HCT116 (cell line): ENCODE results near the gene NMUR1. TPM values are rescaled to one million over a fixed set of nuclear protein-coding genes. Genes with fewer than 3 reads are reported as not detected.

Experiments
- ATAC-seq: fragments of 200-7000 bp; cut with Tn5 transposase; 2 replicates; pipeline ENCODE4 v1.9.1; 2020; ENCODE audit warnings: mild to moderate bottlenecking, moderate library complexity
- BruUV-seq: library from RNA; stranded (reverse); fragments of 400-500 nt; replicated peaks from 2 replicates; lab custom pipeline; 2021; lab: Mats Ljungman, UMichigan
- CTCF ChIA-PET: fragments of 300-600 bp; sonication (Branson Sonifier 250); formaldehyde crosslinking; loops from one replicate; lab custom pipeline; 2021; ENCODE audit warnings: antibody characterized with exemption; lab: Charles Lee
- POLR2A ChIA-PET: fragments of 300-600, 350-600 bp; sonication (Branson Sonifier 250); formaldehyde crosslinking; loops from one replicate; lab custom pipeline; 2021; ENCODE audit warnings: antibody characterized with exemption; lab: Charles Lee
- RAD21 ChIA-PET, 2 experiments: fragments of 300-600 bp; sonication (Branson Sonifier 250); formaldehyde crosslinking; loops; one replicate each; lab custom pipeline; 2023; ENCODE audit warnings: low total read pairs in 2 of 2; ENCODE audit not compliant: uncharacterized antibody in 2 of 2, unreplicated experiment in 2 of 2, low non-redundant PET in 1 of 2; lab: Charles Lee
- DNase-seq: peaks from one replicate; pipeline ENCODE4 v3.0.0-alpha.2; 2010; ENCODE audit warnings: low read depth, low spot score
- H2AFZ ChIP-seq: fragments of 200-600 bp; shearing (Covaris generic), sonication (generic); 2 replicates; pipeline ENCODE4 v1.6.1; 2017; ENCODE audit warnings: low read depth, mixed run types, mixed read lengths, antibody characterized with exemption, low read length; ENCODE audit not compliant: poor library complexity, severe bottlenecking
- H3K27ac ChIP-seq: 2 replicates; pipeline ENCODE4 v1.5.1; 2012; ENCODE audit warnings: low read depth, low read length
- H3K27me3 ChIP-seq: fragments of 200-600 bp; sonication (generic); 2 replicates; pipeline ENCODE4 v1.6.1; 2016; ENCODE audit warnings: mixed run types, low read length, mixed read lengths; ENCODE audit not compliant: insufficient read depth
- H3K36me3 ChIP-seq, 2 experiments: fragments of 200-500 bp in 1 of 2; fragments of 200-600 bp in 1 of 2; sonication (Bioruptor generic) in 1 of 2; sonication (generic) in 1 of 2; 2 replicates each; pipeline versions ENCODE4 v1.5.1 to v1.6.1; 2014 to 2016; ENCODE audit warnings: low read length in 2 of 2, inconsistent platforms in 1 of 2, mixed read lengths in 1 of 2, mixed run types in 1 of 2; ENCODE audit not compliant: insufficient read depth in 2 of 2, control insufficient read depth in 1 of 2
- H3K4me1 ChIP-seq, 2 experiments: fragments of 200-600 bp in 1 of 2; sonication (generic) in 1 of 2; 2 replicates each; pipeline versions ENCODE4 v1.5.1 to v1.6.1; 2012 to 2017; ENCODE audit warnings: low read length in 2 of 2, inconsistent platforms in 1 of 2, mild to moderate bottlenecking in 1 of 2, mixed read lengths in 1 of 2, mixed run types in 1 of 2, moderate library complexity in 1 of 2; ENCODE audit not compliant: insufficient read depth in 2 of 2, control insufficient read depth in 1 of 2
- H3K4me2 ChIP-seq: fragments of 200-600 bp; sonication (generic); 2 replicates; pipeline ENCODE4 v1.6.1; 2017; ENCODE audit warnings: mixed run types, low read length, mixed read lengths
- H3K4me3 ChIP-seq, 2 experiments: fragments of 200-600 bp in 1 of 2; sonication (generic) in 1 of 2; replicated peaks in 1 of 2; 2 replicates each; pipeline ENCODE4 v1.5.1; 2011 to 2016; ENCODE audit warnings: low read length in 2 of 2, control low read depth in 1 of 2, low read depth in 1 of 2, mild to moderate bottlenecking in 1 of 2, mixed read lengths in 1 of 2, mixed run types in 1 of 2
- H3K79me2 ChIP-seq: fragments of 200-600 bp; sonication (generic); 2 replicates; pipeline ENCODE4 v1.6.1; 2017; ENCODE audit warnings: mild to moderate bottlenecking, mixed run types, low read length, moderate library complexity, mixed read lengths; ENCODE audit not compliant: insufficient read depth
- H3K9ac ChIP-seq: fragments of 200-600 bp; sonication (generic); 2 replicates; pipeline ENCODE4 v1.6.1; 2016; ENCODE audit warnings: low read length, mixed read lengths
- H3K9me2 ChIP-seq: fragments of 200-600 bp; sonication (generic), shearing (Covaris generic); 2 replicates; pipeline ENCODE4 v1.6.1; 2017; ENCODE audit warnings: mixed run types, mild to moderate bottlenecking, moderate library complexity; ENCODE audit not compliant: insufficient read depth
- H3K9me3 ChIP-seq, 2 experiments: fragments of 200-500 bp in 1 of 2; fragments of 200-600 bp in 1 of 2; sonication (Bioruptor generic) in 1 of 2; sonication (generic) in 1 of 2; 2 replicates each; pipeline ENCODE4 v1.6.1; 2014 to 2017; ENCODE audit warnings: low read length in 2 of 2, mixed read lengths in 2 of 2, inconsistent platforms in 1 of 2, low read depth in 1 of 2, mild to moderate bottlenecking in 1 of 2, mixed run types in 1 of 2, moderate library complexity in 1 of 2; ENCODE audit not compliant: control insufficient read depth in 1 of 2, insufficient read depth in 1 of 2
- H4K20me1 ChIP-seq: fragments of 200-600 bp; sonication (generic), shearing (Covaris generic); 2 replicates; pipeline ENCODE4 v1.6.1; 2017; ENCODE audit warnings: mixed run types, mild to moderate bottlenecking, moderate library complexity; ENCODE audit not compliant: insufficient read depth
- CBX3 ChIP-seq: IDR thresholded peaks from 2 replicates; pipeline ENCODE4 v1.6.1; 2012; ENCODE audit warnings: low read depth
- CEBPB ChIP-seq: IDR thresholded peaks from 2 replicates; pipeline ENCODE4 v1.6.1; 2012; ENCODE audit warnings: low read depth
- EZH2 ChIP-seq: fragments of 200-600 bp; sonication (generic); IDR thresholded peaks from 2 replicates; pipeline ENCODE4 v1.6.1; 2017; ENCODE audit warnings: antibody characterized with exemption, mixed run types
- EZH2phosphoT487 ChIP-seq: fragments of 200-600 bp; IDR thresholded peaks from 2 replicates; pipeline ENCODE4 v1.6.1; 2018; ENCODE audit warnings: antibody characterized with exemption, borderline replicate concordance
- POLR2A ChIP-seq: IDR thresholded peaks from 2 replicates; pipeline ENCODE4 v1.7.0; 2011; ENCODE audit warnings: borderline replicate concordance; ENCODE audit not compliant: insufficient read depth, insufficient read length; ENCODE audit errors: extremely low read depth
- RAD21 ChIP-seq: IDR thresholded peaks from 2 replicates; pipeline ENCODE4 v1.6.1; 2012; ENCODE audit warnings: low read depth, mild to moderate bottlenecking
- intact Hi-C: fragments of 100-400 bp; cut with micrococcal nuclease; formaldehyde crosslinking; loops from 2 replicates; pipeline ENCODE4 v1.10.0; 2022
- total RNA-seq: library from RNA; stranded (reverse); gene quantifications from one replicate; pipeline ENCODE4 v1.2.1, GENCODE V29; 2021; ENCODE audit not compliant: unreplicated experiment
- TF ChIP-seq, protein P1 (sequence below): IDR thresholded peaks from 2 replicates; pipeline ENCODE4 v1.6.1; 2012

NMUR1 gene
- total RNA-seq, 1 experiment from 2014 or later: not detected

DNA sequence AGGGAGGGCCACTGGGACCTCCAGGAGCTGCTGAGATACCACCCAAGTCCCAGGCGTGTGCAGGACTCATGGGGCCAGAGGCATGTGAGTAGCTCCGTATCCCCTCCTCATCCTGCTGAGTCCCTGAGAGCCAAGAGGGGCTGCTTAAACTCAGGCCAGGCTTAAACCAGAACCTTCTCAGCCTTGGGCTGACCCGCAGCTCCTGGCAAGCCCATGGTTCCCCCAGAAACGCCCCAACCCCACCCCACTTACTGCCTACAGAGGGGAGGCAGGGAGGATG, 2.5 kb upstream of the NMUR1 start:
- ChIA-PET CTCF (interaction anchor here (0.9 to 1.1 kb wide), 2 partner anchors 12 to 69 kb away, joined by 3 read pairs; no protein-coding TSS in a partner anchor), POLR2A (no interaction called here)
- no peak for TF ChIP-seq CBX3
- no peak for TF ChIP-seq RAD21
- TF ChIP-seq EZH2: no peak
- no peak for TF ChIP-seq POLR2A
- TF ChIP-seq CEBPB: no peak
- TF ChIP-seq EZH2phosphoT487: no peak
- TF ChIP-seq, all 23 proteins: peak for 0

DNA sequence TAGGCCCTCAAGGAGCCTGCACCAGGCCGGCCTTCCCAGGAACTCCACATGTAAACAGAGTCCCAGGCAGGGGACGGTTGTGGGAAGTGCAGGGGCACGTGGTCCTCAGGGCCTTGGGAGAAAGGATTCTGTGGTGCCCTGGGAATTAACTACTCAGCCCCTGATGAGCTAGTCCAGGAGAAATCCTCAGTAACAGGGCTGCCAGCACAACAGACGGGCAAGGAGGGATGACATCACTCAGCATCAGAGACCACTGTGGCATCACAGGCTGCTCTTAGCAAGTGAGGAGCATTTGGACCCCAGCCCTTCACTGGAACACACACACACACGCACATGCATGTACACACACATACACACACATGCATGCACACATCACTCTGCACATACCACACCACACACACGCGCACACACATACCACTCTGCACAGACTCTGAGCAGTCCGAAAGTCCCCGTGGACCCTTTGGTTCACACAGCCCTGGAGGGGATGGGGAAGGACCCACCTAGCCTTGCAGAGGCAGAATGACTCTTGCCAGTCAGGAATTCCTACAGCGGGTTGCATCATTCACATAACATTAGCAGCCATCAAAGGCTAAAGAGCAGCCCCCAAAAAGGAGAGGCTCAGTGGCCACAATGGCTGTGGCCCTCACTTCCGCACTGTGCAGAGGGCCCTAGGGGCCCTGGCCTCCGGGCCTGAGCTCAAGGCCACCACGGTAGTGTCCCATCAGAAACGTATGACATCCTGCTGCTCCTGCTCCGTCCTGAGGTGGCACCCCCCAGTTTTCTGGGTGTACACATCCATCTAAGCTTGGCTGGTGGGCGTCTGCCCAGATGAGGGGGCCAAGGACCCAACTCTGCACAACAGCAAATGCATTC, 1.9 kb upstream of the NMUR1 start:
- no peaks in the 10 kb centered on the region for H3K9me2 ChIP-seq
- no peaks in the 10 kb centered on the region for H3K27me3 ChIP-seq
- DNase-seq: no peak
- RAD21 ChIA-PET: no interaction called here
- no peak overlapping the region for H3K9ac ChIP-seq
- H3K4me1 ChIP-seq: peaks cover 0 to 8% of the 10 kb centered on the region in 2 experiments; a peak in 2 of 4 replicates
- no peaks in the 10 kb centered on the region for H4K20me1 ChIP-seq
- ATAC-seq: no peak
- intact Hi-C loops: no loop called here
- CTCF ChIA-PET: interaction anchor here (0.9 to 1.1 kb wide), 2 partner anchors 12 to 70 kb away, joined by 3 read pairs; no protein-coding TSS in a partner anchor
- H2AFZ ChIP-seq: no peak overlapping the region
- BruUV-seq: no TSS peak
- TF ChIP-seq, protein P1, sequence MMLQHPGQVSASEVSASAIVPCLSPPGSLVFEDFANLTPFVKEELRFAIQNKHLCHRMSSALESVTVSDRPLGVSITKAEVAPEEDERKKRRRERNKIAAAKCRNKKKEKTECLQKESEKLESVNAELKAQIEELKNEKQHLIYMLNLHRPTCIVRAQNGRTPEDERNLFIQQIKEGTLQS: no peak
- TF ChIP-seq CEBPB: no peak
- POLR2A ChIA-PET: no interaction called here
- no peaks in the 10 kb centered on the region for H3K36me3 ChIP-seq
- no peaks in the 10 kb centered on the region for H3K79me2 ChIP-seq
- no peak overlapping the region for H3K4me2 ChIP-seq
- no peaks in the 10 kb centered on the region for H3K9me3 ChIP-seq
- no peak overlapping the region for H3K27ac ChIP-seq
- no peak overlapping the region for H3K4me3 ChIP-seq

More for the DNA sequence above, 2.5 kb upstream of the NMUR1 start:
- RAD21 ChIA-PET: no interaction called here
- Histone ChIP-seq H3K4me2 (no peak overlapping the region), H3K79me2 (no peaks in the 10 kb centered on the region), H3K27me3 (no peaks in the 10 kb centered on the region), H3K9me2 (no peaks in the 10 kb centered on the region), H3K4me1 (peaks cover 0 to 8% of the 10 kb centered on the region in 2 experiments; a peak in 2 of 4 replicates), H3K9me3 (no peaks in the 10 kb centered on the region), H3K36me3 (no peaks in the 10 kb centered on the region), H3K27ac (no peak overlapping the region), H3K9ac (no peak overlapping the region), H4K20me1 (no peaks in the 10 kb centered on the region), H2AFZ (no peak overlapping the region), H3K4me3 (no peak overlapping the region)
- intact Hi-C loops: no loop called here
- no peak for DNase-seq
- no TSS peak for BruUV-seq
- ATAC-seq: no peak
